GM21423 (cell line): ENCODE measurements around the gene PBX3.
"Not testable (repeated sequence)": the region's sequence is repeated elsewhere in the genome, so short reads cannot be mapped to it uniquely, and the experiment has no call there.

Experiments used
- ATAC-seq: cut with Tn5 transposase; IDR thresholded peaks from one replicate; pipeline ENCODE4 v1.9.1; 2021; ENCODE audit warnings: mild to moderate bottlenecking, moderate library complexity; ENCODE audit not compliant: unreplicated experiment

Gene PBX3

DNA sequence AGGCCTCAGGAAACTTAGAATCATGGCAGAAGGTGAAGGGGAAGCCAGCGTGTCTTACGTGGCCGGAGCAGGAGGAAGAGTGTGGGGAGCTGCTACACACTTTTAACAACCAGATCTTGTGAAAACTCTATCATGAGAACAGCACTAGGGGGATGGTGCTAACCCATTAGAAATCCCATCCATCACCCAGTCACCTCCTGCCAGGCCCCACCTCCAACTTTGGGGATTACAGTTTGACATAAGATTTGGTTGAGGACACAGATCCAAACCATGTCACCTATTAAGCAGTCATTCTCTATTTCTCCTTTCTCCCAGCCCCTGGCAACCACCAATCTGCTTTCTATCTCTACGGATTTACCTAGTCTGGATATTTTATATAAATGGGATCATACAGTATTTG is 26.9 kb downstream of the PBX3 start:
- no peak for ATAC-seq

DNA sequence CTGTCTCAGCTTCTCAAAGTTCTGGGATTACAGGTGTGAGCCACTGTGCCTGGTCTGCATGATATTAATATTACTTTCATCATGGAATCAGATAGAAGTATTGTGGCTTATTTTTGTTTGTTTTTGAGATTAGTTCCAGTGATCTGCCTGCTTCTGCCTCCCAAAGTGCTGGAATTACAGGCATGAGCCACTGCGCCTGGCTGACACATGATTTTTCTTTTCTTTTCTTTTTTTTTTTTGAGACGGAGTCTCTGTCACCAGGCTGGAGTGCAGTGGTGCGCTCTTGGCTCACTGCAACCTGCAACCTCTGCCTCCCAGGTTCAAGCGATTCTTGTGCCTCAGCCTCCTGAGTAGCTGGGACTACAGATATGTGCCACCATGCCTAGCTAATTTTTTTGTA is 29.6 kb downstream of the PBX3 start:
- not testable (repeated sequence) for ATAC-seq

DNA sequence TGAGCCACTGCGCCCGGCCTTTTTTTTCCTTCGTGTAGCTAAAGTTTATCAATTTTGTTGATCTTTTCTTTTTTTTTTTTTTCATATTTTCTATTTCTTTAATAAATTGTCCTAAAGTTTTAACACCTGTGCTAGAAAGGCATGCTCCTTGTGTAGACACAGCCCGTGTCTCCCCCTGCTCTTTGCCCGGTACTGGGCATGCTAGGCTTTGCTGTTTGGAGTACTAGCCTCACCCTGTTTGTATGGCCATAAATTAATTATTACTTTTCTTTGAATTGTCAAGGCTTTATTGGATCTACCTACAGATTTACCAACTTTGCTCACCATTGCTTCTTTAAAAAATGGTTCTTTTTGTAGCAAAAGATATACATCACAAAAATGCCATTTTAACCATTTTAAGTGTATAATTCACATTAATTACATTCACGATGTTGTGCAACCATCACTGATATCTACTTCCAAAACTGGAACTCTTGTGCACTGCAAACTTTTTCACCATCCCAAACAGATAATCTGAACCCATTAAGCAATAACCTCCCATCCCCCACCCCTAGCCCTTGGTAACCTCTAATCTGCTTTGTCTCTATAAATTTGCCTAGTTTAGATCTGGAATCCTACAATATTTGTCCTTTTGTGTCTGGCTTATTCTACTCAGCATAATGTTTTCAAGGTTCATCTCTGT is 31.5 kb downstream of the PBX3 start:
- not testable (repeated sequence) for ATAC-seq

DNA sequence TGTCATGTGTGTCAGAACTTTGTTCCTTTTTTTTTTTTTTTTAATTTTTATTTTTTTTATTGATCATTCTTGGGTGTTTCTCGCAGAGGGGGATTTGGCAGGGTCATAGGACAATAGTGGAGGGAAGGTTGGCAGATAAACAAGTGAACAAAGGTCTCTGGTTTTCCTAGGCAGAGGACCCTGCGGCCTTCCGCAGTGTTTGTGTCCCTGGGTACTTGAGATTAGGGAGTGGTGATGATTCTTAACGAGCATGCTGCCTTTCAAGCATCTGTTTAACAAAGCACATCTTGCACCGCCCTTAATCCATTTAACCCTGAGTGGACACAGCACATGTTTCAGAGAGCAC is 32.0 kb downstream of the PBX3 start:
- not testable (repeated sequence) for ATAC-seq

DNA sequence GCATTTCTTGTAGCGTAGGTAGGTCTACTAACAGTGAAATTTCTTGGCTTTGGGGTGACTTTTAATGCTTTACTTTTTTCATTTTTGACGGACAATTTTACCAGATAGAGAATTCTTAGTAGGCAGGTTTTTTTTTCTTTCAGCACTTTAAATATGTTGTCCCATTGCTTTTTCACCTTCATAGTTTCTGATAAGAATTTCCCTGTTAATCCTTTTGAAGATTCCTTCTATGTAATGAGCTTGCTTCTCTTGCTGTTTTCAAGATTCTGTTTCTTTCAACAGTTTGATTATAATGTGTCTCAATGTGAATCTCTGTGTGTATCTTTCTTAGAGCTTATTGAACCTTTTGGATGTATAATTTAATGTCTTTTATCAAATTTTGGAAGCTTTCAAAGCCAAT is 35.5 kb downstream of the PBX3 start:
- ATAC-seq = no peak

DNA sequence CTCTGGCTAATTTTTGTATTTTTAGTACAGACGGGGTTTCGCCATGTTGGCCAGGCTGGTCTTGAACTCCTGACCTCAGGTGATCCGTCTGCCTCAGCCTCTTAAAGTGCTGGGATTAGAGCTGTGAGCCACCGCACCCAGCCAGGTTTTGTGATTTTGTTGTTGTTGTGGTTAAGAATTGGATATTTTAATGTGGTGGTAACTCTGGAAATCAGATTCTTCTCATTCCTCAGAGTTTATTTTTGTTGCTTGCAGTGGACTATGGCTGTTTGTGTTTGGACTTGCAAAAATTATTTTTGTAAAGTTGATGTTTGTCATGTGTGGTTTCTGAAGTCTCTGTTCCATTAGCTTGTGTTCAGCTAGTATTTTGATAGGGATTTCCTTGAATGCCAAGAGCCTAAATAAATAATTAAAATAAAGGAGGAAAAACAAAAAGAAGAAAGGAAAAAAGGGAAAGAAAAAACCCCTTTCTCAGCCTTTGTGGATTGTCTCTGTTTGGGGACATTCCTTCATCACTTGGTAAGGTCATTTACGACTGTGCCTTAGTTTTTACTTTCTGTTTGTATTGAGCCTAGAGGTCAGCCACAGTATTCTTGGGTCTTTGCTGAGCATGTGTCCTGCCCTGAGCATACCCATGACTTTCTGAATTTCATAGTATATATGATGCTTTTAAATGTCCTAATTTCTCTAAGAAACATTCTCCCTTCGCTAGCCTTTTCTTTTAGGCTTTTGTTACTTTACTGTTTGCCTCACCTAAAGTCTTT is 37.3 kb downstream of the PBX3 start:
- ATAC-seq = no peak

DNA sequence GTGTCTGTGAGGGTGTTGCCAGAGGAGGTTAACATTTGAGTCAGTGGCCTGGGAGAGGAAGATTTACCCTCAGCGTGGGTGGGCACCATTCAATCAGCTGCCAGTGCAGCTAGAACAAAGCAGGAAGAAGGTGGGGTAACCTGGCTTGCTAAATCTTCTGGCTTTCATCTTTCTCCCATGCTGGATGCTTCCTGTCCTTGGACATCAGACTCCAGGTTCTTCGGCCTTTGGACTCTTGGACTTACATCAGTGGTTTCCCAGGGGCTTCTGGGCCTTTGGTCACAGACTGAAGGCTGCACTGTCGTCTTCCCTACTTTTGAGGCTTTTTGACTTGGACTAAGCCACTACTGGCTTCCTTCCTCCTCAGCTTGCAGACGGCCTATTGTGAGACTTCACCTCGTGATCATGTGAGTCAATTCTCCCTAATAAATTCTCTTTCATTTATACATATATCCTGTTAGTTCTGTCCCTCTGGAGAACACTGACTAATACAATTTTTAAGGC is 38.1 kb downstream of the PBX3 start:
- no peak for ATAC-seq

DNA sequence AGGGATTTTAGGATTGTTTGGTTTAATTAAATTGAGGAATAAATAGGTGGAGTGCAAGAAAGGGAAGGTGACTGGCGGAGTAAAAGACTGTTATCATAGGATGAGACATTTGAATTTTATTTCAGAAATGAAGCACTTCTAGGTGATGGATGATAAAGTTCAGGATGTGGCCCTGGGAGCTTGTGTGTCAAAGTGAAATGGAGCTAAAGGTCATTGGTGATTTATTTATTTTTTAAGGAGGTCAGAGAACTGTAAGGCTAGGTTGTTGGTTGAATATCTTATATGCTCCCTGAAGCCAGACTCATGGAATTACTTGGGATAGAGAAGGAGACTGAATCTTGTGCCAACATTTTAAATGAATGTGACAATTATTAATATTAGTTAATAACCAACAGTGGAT is 40.5 kb downstream of the PBX3 start:
- ATAC-seq = no peak

DNA sequence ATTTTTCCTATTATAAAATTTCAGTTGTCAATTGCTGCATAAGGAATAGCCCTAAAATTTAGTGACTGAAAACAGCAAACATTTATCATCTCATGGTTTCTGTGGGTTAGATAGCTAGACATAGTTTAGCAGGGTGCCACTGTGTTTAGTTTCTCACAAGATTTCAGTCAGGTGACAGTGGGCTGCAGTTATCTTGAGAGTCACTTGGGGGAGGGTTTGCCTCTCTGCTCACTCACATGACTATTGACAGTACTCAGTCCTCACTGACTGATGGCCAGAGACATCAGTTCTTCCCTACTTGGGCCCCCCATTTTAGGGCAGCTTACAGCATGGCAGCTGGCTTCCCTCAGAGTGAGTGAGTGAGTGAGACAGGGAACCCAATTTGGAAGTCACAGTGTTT is 42.0 kb downstream of the PBX3 start:
- no peak for ATAC-seq

DNA sequence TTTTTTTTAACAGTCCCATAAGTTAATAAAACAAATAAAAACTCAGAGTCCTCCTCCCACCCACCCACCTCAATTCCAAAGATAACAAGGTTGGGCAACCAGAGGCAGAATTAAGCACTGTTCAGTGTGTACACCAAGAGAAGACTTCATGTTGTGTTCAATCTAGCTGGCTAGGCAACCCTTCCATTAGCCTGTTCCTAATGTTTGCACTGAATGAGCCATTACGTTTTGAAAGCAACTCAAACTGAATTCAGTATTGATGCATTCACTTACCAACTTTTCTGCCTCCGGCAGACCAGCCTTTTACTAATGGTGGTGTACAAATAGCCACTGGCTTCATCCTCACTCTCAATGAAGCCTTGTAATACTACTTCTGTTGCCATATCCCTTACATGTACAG is 47.5 kb downstream of the PBX3 start:
- no peak for ATAC-seq

DNA sequence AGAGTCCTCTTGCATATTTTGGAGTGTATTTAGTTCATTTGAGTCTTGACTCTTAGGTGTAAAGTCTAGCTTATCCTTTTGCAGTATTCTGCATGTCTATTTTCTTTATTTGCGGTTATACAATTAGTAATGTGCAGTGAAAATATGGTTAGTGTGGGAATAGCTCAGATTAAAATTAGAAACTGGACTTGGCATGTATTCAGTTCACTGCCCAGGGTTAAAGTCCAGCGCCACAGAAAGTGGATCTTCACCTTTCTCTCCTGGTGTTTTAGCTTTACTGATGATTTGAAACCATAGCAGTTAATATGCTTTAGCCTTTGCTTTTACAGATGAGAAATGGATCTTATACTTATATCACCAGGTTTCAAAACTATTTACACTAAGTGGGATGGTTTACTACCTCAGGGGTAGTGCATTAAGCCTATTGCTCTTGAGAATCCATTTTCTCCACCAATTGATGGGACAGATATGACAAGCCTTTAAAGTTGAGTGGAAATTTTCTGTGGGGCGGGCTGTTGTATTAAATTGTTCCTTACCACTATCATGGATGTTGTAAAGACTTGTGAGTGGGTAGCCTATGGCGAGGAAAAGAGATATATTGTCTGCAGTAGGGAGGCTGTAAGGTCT is 48.9 kb downstream of the PBX3 start:
- ATAC-seq = no peak

DNA sequence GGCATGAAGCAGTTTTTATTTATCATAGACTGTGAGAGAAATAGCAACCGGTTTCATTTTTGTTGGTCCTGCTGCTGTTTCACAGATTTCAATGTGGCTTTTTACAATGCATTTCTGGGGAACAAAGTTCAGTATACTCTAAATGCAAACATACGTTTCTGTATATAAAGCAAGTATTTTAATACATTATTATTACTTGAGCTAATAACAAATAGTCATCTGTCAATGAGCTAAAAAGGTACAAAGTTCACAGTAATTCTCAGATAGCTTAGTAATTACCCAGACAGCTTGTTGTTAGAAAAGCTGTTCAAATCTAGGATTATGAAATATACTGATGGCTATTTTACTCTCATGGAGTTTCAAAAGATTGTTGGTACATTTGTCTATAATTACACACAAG is 50.8 kb downstream of the PBX3 start:
- no peak for ATAC-seq

DNA sequence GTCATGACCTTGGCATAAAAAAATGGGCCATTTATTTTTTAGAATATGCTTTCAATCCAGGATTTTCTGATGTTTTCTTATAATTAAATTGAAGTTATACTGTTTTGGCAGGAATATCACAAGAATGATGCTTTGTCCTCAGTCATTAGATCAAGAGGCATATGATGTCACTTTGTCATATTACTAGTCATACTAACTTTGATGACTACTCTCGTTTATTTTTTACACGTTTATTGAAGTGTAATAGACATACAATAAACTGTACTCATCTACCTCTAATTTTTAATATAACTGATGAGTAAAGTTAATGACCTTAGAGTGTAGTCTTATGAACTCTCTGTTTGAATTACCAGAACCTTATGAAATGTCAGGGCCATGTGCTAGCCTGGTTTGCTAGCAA is 56.4 kb downstream of the PBX3 start:
- no peak for ATAC-seq

DNA sequence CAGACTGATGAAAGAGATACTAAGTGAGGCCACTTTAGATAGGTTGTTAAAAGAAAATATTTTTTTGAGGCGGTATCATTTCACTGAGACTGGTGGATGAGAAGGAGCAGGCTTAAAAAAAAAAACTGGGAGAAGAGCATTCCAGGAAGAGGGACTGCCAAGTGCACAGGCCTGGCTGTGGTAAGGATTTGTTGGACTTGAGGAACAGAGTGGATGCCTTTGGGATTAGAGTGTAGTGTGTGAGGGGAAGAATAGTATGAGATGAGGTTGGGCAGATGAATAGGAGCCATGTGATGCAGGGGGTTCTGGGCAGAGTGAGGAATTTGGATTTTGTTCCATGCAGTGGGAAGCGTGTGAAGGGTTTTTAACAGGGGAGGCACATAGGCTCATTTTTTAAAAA is 57.9 kb downstream of the PBX3 start:
- no peak for ATAC-seq

DNA sequence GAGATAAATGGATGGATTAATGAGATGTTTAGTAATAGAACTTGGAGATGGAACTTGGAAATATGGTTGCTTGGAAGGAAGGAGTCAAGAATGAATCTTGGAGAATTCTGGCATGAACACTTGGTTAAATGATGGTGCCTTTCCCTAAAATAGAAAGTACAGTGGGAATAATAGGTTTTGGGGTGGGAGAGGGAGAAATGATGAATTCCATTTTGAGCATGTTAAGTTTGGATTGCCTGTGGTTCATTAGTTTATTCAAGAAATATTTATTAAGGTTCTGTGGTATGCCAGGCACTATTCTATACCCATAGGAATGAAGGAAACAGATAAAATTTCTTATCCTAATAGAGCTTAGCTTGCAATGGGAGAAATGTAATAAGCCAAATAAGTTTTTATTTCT is 58.4 kb downstream of the PBX3 start:
- ATAC-seq = no peak

DNA sequence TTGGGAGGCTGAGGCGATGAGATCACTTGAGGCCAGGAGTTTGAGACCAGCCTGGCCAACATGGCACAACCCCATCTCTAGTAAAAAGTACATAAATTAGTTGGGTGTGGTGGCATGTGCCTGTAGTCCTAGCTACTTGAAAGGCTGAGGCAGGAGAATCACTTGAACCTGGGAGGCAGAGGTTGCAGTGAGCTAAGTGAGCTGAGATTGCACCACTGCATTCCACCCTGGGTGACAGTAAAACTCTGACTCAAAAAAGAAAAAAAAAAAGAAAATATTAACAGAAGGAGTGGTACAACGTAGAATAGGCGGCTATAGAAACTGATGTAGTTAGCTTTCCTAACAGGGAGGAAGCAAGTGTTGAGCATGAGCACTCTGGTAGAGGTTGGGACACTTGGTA is 59.9 kb downstream of the PBX3 start:
- no peak for ATAC-seq

DNA sequence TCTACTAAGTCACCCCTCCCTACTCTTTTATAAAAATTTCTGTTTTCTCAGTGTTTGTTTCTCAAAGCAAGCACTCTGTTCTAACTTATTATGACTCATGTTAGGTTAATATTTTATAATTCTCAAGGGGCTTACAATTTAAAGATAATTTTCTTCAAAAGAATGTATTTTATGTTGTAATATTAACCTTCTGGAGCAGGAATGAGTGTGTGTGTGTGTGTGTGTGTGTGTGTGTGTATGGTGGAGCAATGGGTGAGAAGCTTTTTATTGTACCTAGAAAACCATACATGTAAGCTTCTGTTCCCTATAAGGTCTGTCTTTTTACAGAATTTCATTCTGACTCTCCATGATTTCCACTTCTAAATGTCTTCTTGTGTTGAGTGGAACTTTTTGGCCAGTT is 63.0 kb downstream of the PBX3 start:
- ATAC-seq = no peak

DNA sequence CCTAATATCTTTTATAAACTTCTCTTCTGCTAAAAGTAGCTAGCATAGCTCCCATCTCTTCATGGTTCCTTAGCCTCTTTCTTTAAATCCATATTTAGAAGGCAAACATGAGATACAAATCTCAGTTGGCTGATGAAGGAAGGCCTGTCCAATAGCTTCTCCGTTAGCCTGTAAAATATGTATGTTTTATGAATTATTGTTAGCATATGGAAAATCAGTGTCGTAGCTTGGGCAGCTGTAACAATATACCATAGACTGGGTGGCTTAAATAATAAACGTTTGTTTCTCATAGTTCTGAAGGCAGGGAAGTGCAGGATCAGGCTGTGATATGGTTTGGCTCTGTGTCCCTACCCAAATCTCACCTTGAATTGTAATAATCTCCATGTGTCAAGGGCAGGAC is 63.8 kb downstream of the PBX3 start:
- no peak for ATAC-seq

DNA sequence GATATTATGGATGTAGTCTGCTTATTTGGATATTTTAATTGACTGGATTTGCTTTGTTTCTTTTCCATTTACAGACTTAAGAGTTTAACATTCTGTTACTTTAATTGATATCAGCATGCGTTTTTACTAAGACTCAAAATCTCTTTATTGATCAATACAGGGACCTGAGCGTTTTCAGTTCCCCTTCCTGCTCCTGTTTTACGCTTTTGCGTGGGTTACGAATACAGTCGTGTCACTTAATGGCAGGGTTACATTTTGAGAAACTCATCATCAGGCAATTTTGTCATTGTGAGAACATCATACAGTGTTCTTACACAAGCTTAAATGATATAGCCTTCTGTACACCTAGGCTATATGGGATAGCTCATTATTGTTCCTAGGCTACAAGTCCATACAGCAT is 65.2 kb downstream of the PBX3 start:
- ATAC-seq = no peak

DNA sequence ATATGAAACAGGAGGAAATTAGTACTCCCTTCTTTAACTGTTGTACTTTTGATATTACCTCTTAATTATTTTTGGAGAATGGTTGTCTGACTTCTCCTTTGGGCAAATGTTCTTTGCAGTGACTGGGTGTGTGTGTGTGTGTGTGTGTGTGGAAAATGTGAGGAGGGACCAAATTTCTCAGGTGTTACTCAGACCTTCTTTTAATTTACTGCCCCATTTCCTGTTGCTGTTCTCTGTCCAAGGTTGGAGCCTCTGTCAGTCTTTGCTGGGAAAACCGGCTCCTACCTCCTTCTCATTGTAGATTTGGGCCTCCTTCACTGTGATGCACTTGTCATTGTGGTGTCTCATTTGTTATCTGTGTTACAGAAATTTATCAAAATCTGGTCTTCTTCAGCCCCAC is 68.4 kb downstream of the PBX3 start:
- ATAC-seq = no peak

DNA sequence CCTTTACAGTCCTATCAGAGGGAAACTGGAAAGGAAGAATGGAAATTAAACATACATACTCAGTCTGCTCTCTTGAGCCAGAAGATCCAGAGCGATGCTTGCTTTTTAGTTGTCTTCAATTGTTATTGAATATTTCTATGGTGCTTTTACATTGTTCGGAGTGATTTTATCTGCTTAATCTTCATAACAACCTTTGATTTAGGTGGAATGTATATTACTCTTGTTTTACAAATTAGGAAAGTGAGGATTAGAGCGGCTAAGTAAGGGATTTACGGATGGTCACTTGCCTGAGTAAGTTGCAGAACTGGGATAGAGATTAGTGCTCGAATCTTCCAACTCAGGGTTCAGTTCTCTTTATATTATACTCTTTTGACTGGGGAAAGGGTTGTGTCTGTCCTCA is 69.1 kb downstream of the PBX3 start:
- no peak for ATAC-seq

DNA sequence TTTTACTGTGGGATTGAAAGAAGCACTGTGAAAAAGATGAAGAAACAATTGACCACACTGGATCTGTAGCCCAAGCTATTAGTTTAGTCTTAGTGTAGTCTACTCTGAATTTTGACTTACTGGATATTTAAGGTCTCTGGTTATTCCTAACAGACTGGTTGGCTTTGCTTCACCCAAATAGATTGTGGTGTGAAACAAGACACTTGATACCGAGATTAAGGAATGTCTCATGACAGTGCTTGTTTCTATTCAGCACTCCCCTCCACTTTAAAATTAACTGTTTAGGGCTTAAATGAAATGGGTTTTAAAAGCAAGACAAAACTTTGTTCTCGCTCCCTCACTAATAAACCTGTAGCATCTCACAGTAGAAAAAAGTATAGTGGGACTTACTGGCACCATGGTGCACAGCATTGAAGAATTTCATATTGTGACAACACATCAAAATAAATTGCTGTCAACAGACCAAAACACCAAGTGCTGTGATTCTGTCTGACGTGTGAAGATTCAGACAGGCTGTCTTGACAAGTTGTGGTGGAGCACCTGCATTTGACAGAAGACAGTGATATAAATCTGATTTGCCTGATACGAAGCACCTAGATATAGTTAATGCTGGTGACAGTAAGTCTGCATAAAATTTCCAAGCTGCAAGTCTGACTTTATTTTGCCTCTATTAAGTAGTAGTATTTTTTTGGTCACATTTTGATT is 73.1 kb downstream of the PBX3 start:
- no peak for ATAC-seq
